Measurements from ENCODE around the gene JAZF1. TPM values are rescaled to one million over a fixed set of nuclear protein-coding genes. Genes with fewer than 3 reads are reported as not detected.

JAZF1 gene
- total and polyA plus RNA-seq, 9 of the 15 experiments (the other 6 are each of a cell fraction or from before 2014, with no cell fraction given) = 0.04 to 0.64 (median 0.11) TPM; not detected in 3

DNA sequence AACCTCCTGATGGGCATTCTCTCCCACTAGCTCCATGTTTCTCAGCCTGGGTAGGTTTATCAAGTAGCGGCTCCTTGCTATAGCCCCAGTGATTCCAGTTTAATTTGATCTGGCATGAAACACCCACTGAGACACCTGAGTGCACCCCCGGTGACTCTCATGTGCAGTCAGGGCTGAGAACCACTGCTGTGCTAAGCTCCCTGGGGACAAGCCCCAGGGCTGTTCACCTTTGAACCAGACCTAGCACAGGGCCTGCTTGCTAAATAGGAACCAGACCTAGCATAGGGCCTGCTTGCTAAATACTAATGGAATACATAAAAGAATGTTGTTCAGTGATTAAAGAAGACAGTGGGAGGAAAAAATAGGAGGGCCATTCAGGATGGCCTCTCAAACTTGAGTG, 167.6 kb downstream of the JAZF1 start:
- 0% methylated on average over 2 of the region's 2 CpGs for WGBS (ENCODE audit: insufficient coverage, low coverage, missing lambda C conversion rate)
- TF ChIP-seq POLR2A (conservative IDR thresholded peaks at IDR 0.05) (no peak), CEBPZ (IDR thresholded peaks at IDR 0.05; ENCODE audit: borderline replicate concordance, low read depth, low read length) (no peak), PATZ1 (CRISPR knock-in tag; IDR thresholded peaks at IDR 0.05; ENCODE audit: borderline replicate concordance) (no peak), E2F3 (CRISPR knock-in tag; IDR thresholded peaks at IDR 0.05) (no peak), KLF16 (IDR thresholded peaks at IDR 0.05) (no peak), HMG20B (CRISPR knock-in tag; IDR thresholded peaks at IDR 0.05) (no peak), PHB2 (IDR thresholded peaks at IDR 0.05; ENCODE audit: low read depth) (no peak), ZNF431 (CRISPR knock-in tag; IDR thresholded peaks at IDR 0.05) (no peak), KLF6 (CRISPR knock-in tag; IDR thresholded peaks at IDR 0.05; ENCODE audit: borderline replicate concordance) (no peak), NELFE (IDR thresholded peaks at IDR 0.05; ENCODE audit: insufficient read depth, insufficient read length) (no peak), GTF2E2 (tag; IDR thresholded peaks at IDR 0.05) (no peak), GTF3C2 (IDR thresholded peaks at IDR 0.05; ENCODE audit: borderline replicate concordance, extremely low read depth, insufficient read length) (no peak)
- TF ChIP-seq, protein P1, sequence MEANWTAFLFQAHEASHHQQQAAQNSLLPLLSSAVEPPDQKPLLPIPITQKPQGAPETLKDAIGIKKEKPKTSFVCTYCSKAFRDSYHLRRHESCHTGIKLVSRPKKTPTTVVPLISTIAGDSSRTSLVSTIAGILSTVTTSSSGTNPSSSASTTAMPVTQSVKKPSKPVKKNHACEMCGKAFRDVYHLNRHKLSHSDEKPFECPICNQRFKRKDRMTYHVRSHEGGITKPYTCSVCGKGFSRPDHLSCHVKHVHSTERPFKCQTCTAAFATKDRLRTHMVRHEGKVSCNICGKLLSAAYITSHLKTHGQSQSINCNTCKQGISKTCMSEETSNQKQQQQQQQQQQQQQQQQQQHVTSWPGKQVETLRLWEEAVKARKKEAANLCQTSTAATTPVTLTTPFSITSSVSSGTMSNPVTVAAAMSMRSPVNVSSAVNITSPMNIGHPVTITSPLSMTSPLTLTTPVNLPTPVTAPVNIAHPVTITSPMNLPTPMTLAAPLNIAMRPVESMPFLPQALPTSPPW (CRISPR knock-in tag; IDR thresholded peaks at IDR 0.05) = no peak

More for the DNA sequence above, 167.6 kb downstream of the JAZF1 start:
- no peaks in the 10 kb centered on the region for H3K9me3 ChIP-seq (replicated peaks; ENCODE audit: control insufficient read depth, insufficient read depth, low read depth, low read length)
- in situ Hi-C loops (cut with MboI) (no loop called here), intact Hi-C loops (cut with micrococcal nuclease) (no loop called here)
- H3K27ac ChIP-seq (ENCODE audit: extremely low read depth, low read depth, low read length) = no peak overlapping the region
- H3K9me1 ChIP-seq (ENCODE audit: control insufficient read depth, insufficient read depth, low read length) = no peaks in the 10 kb centered on the region
- no peak overlapping the region for H3K4me2 ChIP-seq (ENCODE audit: insufficient read depth, low read length)
- FAIRE-seq = no peak
- no peak overlapping the region for H3K9ac ChIP-seq (ENCODE audit: insufficient read depth in 1 of 2, low read depth in 2 of 2, low read length in 2 of 2)
- H3K36me3 ChIP-seq (ENCODE audit: control insufficient read depth, insufficient read depth, low read length) = no peaks in the 10 kb centered on the region
- no peaks in the 10 kb centered on the region for H3K79me2 ChIP-seq (ENCODE audit: control insufficient read depth, insufficient read depth, low read length)
- ATAC-seq = no peak
- H3K4me1 ChIP-seq (replicated peaks in 1 of 2; ENCODE audit: control insufficient read depth in 2 of 2, insufficient read depth in 2 of 2, low read length in 2 of 2) = no peaks in the 10 kb centered on the region
- CTCF ChIA-PET (ENCODE audit: low intra/inter-chr PET ratio) = no interaction called here
- H4K20me1 ChIP-seq (replicated peaks; ENCODE audit: control insufficient read depth, insufficient read depth, low read length) = no peaks in the 10 kb centered on the region
- no peak for DNase-seq (ENCODE audit: extremely low read depth in 1 of 4, low spot score in 3 of 4)
- no TSS peak for BruUV-seq (replicated peaks)
- peaks cover 3 to 20% of the 10 kb centered on the region in 2 experiments; a peak in 4 of 5 replicates for H3K27me3 ChIP-seq (ENCODE audit: control insufficient read depth in 2 of 2, insufficient read depth in 2 of 2, low read length in 2 of 2)
- H2AFZ ChIP-seq (ENCODE audit: low read depth, low read length) = no peak overlapping the region
- POLR2A ChIA-PET = no interaction called here
- no peak overlapping the region for H3K4me3 ChIP-seq

Measured in K562 (cell line).